GM18498 (cell line): ENCODE measurements around the gene CFL2.
"Not testable (repeated sequence)": the region's sequence is repeated elsewhere in the genome, so short reads cannot be mapped to it uniquely, and the experiment has no call there.

Experiments
- ATAC-seq: cut with Tn5 transposase; IDR thresholded peaks from one replicate; pipeline ENCODE4 v1.9.1; 2021; ENCODE audit warnings: mild to moderate bottlenecking, moderate library complexity; ENCODE audit not compliant: unreplicated experiment

CFL2 gene

GRCh38 chr14:34711796-34712712, 2.3 kb downstream of the CFL2 start:
- ATAC-seq, result no peak

GRCh38 chr14:34711169-34711568, 3.2 kb downstream of the CFL2 start:
- peak; percentile 43 for ATAC-seq

- ATAC-seq, result no peak
Measured at GRCh38 chr14:34710744-34711143, 3.6 kb downstream of the CFL2 start.

- ATAC-seq, result no peak
Measured at GRCh38 chr14:34710006-34710405, 4.4 kb downstream of the CFL2 start.

GRCh38 chr14:34707722-34708121, 6.7 kb downstream of the CFL2 start:
- ATAC-seq, result no peak

GRCh38 chr14:34701808-34702207, 12.6 kb downstream of the CFL2 start:
- ATAC-seq, result no peak

- no peak for ATAC-seq
Measured at GRCh38 chr14:34700622-34701130, 13.7 kb downstream of the CFL2 start.

GRCh38 chr14:34699873-34700621, 14.3 kb downstream of the CFL2 start:
- ATAC-seq, result no peak

- not testable (repeated sequence) for ATAC-seq
Measured at GRCh38 chr14:34694216-34694615, 20.2 kb downstream of the CFL2 start.

- no peak for ATAC-seq
Measured at GRCh38 chr14:34693228-34693939, 21.0 kb downstream of the CFL2 start.

- ATAC-seq, result no peak
Measured at GRCh38 chr14:34692898-34693227, 21.5 kb downstream of the CFL2 start.

GRCh38 chr14:34692348-34692747, 22.0 kb downstream of the CFL2 start:
- ATAC-seq, result no peak

GRCh38 chr14:34691206-34691605, 23.2 kb downstream of the CFL2 start:
- ATAC-seq, result no peak

- no peak for ATAC-seq
Measured at GRCh38 chr14:34688470-34689206, 25.8 kb downstream of the CFL2 start.

- no peak for ATAC-seq
Measured at GRCh38 chr14:34685819-34686428, 28.5 kb downstream of the CFL2 start.

GRCh38 chr14:34684578-34684977, 29.8 kb downstream of the CFL2 start:
- ATAC-seq, result no peak

- no peak for ATAC-seq
Measured at GRCh38 chr14:34682787-34683321, 31.5 kb downstream of the CFL2 start.

- ATAC-seq, result no peak
Measured at GRCh38 chr14:34680806-34681479, 33.5 kb downstream of the CFL2 start.

- no peak for ATAC-seq
Measured at GRCh38 chr14:34678735-34679134, 35.7 kb downstream of the CFL2 start.
